Kidney (tissue), 14 donors: Measurements from ENCODE around the gene TRAPPC2. TPM values are rescaled to one million over a fixed set of nuclear protein-coding genes. Genes with fewer than 3 reads are reported as not detected.
"Not testable (repeated sequence)": the region's sequence is repeated elsewhere in the genome, so short reads cannot be mapped to it uniquely, and the experiment has no call there.

Experiments
- DNase-seq, 5 donors: peaks; one replicate each; pipeline ENCODE4 v3.0.0-alpha.2; 2013 to 2020
- FAIRE-seq: peaks from 2 replicates; lab custom pipeline; 2012; peaks lifted over from hg19 to GRCh38; lab: Jason Lieb, UNC
- H3K27ac ChIP-seq, 2 donors: one replicate each; pipeline ENCODE4 v1.7.0; 2013; ENCODE audit warnings: low read depth in 2 of 2, low read length in 2 of 2, inconsistent platforms in 1 of 2
- H3K27me3 ChIP-seq: one replicate; pipeline ENCODE4 v1.7.1; 2013; ENCODE audit warnings: low read length, inconsistent platforms; ENCODE audit not compliant: control insufficient read depth, insufficient read depth
- H3K36me3 ChIP-seq, 3 donors: one replicate each; pipeline versions ENCODE4 v1.7.0 to v1.7.1; 2013; ENCODE audit warnings: low read length in 3 of 3, control low read depth in 1 of 3, inconsistent platforms in 1 of 3; ENCODE audit not compliant: insufficient read depth in 3 of 3, control insufficient read depth in 2 of 3
- H3K4me1 ChIP-seq, 3 donors: one replicate each; pipeline versions ENCODE4 v1.7.0 to v1.7.1; 2013; ENCODE audit warnings: low read length in 3 of 3, inconsistent platforms in 1 of 3, low read depth in 1 of 3; ENCODE audit not compliant: control insufficient read depth in 2 of 3, insufficient read depth in 2 of 3
- H3K4me3 ChIP-seq, 3 donors: one replicate each; pipeline versions ENCODE4 v1.7.0 to v1.8.1; 2013; ENCODE audit warnings: low read length in 3 of 3, control low read depth in 1 of 3, inconsistent platforms in 1 of 3
- H3K9ac ChIP-seq, 3 donors: one replicate each; pipeline versions ENCODE4 v1.7.0 to v1.7.1; 2013; ENCODE audit warnings: low read length in 3 of 3, control low read depth in 1 of 3, inconsistent platforms in 1 of 3
- H3K9me3 ChIP-seq, 3 donors: one replicate each; pipeline versions ENCODE4 v1.7.0 to v1.7.1; 2013; ENCODE audit warnings: low read length in 3 of 3, control low read depth in 1 of 3, inconsistent platforms in 1 of 3; ENCODE audit not compliant: control insufficient read depth in 2 of 3, insufficient read depth in 1 of 3
- CTCF ChIP-seq: IDR thresholded peaks from 3 replicates; pipeline ENCODE4 v1.5.1; 2012; ENCODE audit warnings: mild to moderate bottlenecking, moderate library complexity, borderline replicate concordance; ENCODE audit not compliant: insufficient read depth; ENCODE audit errors: extremely low read depth
- intact Hi-C: fragments of 100-400 bp; cut with DNase I; formaldehyde crosslinking; loops from one replicate; pipeline ENCODE4 v1.11.1; 2022
- polyA plus RNA-seq: library from polyadenylated mRNA; stranded (reverse); fragments of 350-450 nt; fragmentation: Illumina TruSeq; extraction: RNeasy Lipid Tissue Mini Kit (QIAGEN cat#74804); gene quantifications from one replicate; pipeline ENCODE4 v1.2.3, GENCODE V29; 2014; ENCODE audit warnings: low read depth, low replicate concordance; ENCODE audit not compliant: insufficient read depth
- total RNA-seq: library from RNA; stranded (reverse); fragmentation: NEBNext Ultra II Directional; extraction: Animal tissue kit (Norgen Biotek cat#: 25700); gene quantifications from one replicate; pipeline ENCODE4 v1.2.1, GENCODE V29; 2021
- donor health status: control.
- donor health status: control.
- donor health status: control.
- donor health status: control.
- donor health status: control.
- donor health status: DM: yes; HTN: yes; CAD: no.
- donor health status: Normal renal cell carcinoma (clear cell type).

The TRAPPC2 gene
- total and polyA plus RNA-seq, 2 donors from 2014 or later: 9.0 to 21.0 TPM

- FAIRE-seq: peak; percentile 21
- no peaks in the 10 kb centered on the region for H3K9me3 ChIP-seq
- intact Hi-C loops: no loop called here
- H3K27ac ChIP-seq: no peak overlapping the region
- DNase-seq: no peak
- no peaks in the 10 kb centered on the region for H3K36me3 ChIP-seq
- no peak for TF ChIP-seq CTCF
- H3K9ac ChIP-seq: no peak overlapping the region
- peaks cover 4% of the 10 kb centered on the region for H3K27me3 ChIP-seq
- H3K4me3 ChIP-seq: no peak overlapping the region
- H3K4me1 ChIP-seq: no peaks in the 10 kb centered on the region
Measured at GRCh38 chrX:13676885-13677284, 57.5 kb downstream of the TRAPPC2 start.

GRCh38 chrX:13673016-13673415 is 61.4 kb downstream of the TRAPPC2 start:
- Histone ChIP-seq H3K27ac (no peak overlapping the region), H3K36me3 (no peaks in the 10 kb centered on the region), H3K4me3 (no peak overlapping the region), H3K27me3 (peaks cover 11% of the 10 kb centered on the region), H3K9me3 (no peaks in the 10 kb centered on the region), H3K4me1 (no peaks in the 10 kb centered on the region), H3K9ac (no peak overlapping the region)
- no peak for TF ChIP-seq CTCF
- intact Hi-C loops: no loop called here
- DNase-seq (no peak), FAIRE-seq (no peak)

GRCh38 chrX:13670197-13670596 is 64.2 kb downstream of the TRAPPC2 start:
- no peak for TF ChIP-seq CTCF
- H3K27me3 ChIP-seq: peaks cover 13% of the 10 kb centered on the region
- no peaks in the 10 kb centered on the region for H3K9me3 ChIP-seq
- no peaks in the 10 kb centered on the region for H3K4me1 ChIP-seq
- no peak overlapping the region for H3K9ac ChIP-seq
- DNase-seq: no peak
- no peaks in the 10 kb centered on the region for H3K36me3 ChIP-seq
- H3K4me3 ChIP-seq: no peak overlapping the region
- H3K27ac ChIP-seq: no peak overlapping the region
- intact Hi-C loops: no loop called here
- no peak for FAIRE-seq

- H3K4me1 ChIP-seq, DNase-seq, intact Hi-C loops, FAIRE-seq, H3K36me3 ChIP-seq, H3K4me3 ChIP-seq, H3K9ac ChIP-seq, H3K9me3 ChIP-seq: not testable (repeated sequence)
- peaks cover 13% of the 10 kb centered on the region for H3K27me3 ChIP-seq
- peak overlapping the region in 1 of 2 donors; percentile 74 for H3K27ac ChIP-seq
Measured at GRCh38 chrX:13669755-13670154, 64.7 kb downstream of the TRAPPC2 start.
